ENCODE data around the gene ERGIC1. TPM values are rescaled to one million over a fixed set of nuclear protein-coding genes. Genes with fewer than 3 reads are reported as not detected.

ERGIC1 gene
- total RNA-seq, 2 donors from 2014 or later, result 77.3 to 90.8 TPM

DNA sequence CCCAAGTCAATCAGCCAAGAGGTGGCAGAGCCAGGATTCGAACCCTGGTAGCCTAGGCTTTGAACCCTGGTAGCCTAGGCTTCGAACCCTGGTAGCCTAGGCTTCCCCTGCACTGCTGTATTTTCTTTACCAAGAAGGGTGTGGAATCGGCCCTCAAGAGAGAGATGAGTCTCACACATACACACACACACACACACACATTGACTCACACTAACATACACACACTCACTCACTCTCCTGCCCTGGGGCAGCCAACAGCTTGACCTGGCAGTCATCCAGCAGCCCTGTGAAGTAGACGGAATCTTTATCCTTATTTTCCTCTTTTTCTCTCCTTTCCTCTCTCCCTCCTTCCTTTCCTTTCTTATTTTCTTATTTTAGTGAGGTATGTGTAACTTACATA lies 69.7 kb downstream of the ERGIC1 start:
- intact Hi-C loops (cut with DNase I), result loop anchor here (10.0 kb wide), 2 partner anchors 129 to 189 kb away; partner anchors contain the start of gene DUSP1 (in 2 of the 2)
- ATAC-seq (peak; percentile 13 to 31), DNase-seq (peak; percentile 71)

DNA sequence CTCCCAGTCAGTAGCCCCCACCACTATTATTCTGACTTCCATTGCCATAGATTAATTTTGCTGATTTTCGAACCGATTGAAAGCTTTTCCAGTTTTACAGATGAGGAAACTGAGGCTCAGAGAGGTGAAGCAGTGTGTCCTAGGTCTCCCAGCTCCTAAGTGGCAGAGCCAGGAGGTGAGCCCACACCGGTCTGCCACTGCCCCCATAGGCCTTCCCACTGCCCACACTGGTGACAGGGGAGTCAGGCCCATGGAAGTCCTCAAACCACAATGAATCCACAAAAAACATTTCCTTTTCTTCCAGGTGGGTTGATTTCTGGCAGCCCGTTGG lies 70.2 kb downstream of the ERGIC1 start:
- intact Hi-C loops (cut with DNase I), result loop anchor here (10.0 kb wide), 2 partner anchors 129 to 189 kb away; partner anchors contain the start of gene DUSP1 (in 2 of the 2)
- DNase-seq, result no peak

DNA sequence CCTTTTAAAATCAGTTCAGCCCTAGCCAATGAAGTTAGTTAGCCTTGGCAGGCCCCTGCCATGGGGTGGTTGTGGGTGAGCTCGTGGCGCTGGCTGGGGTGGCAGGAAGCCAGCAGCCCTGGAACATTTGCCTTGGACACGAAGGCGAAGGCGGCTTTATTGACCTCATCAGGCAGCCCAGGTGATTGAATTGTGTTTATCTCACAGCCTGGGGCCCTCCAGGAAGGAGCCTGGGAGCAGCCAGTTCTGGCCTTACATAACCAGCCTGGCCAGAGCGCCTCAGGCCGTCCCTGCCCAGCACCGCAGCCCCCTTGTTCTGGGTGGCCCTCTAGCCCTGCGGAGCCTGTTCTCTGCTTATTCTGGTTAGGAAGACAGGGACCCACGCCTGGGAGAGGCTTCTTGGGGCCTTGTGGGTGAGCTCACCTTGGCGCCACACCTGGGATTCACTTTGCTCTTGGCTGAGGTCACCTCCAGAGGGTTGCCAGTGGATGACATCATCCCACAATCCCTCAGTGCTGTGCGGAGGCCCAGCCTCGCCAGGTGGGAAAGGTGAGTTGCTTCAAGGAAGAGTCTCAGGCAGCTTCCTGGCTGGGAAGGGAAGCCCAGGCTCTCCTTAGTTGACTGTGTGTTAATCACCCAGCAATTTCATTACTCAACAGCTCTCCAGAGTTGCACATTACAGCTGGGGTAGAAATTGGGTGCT lies 70.7 kb downstream of the ERGIC1 start:
- intact Hi-C loops (cut with DNase I), result loop anchor here (10.0 kb wide), 2 partner anchors 130 to 190 kb away; partner anchors contain the start of gene DUSP1 (in 2 of the 2)
- peak; percentile 80 for DNase-seq
- peak; percentile 51 to 58 for ATAC-seq

More for the DNA sequence above, 70.2 kb downstream of the ERGIC1 start:
- no peak for ATAC-seq

DNA sequence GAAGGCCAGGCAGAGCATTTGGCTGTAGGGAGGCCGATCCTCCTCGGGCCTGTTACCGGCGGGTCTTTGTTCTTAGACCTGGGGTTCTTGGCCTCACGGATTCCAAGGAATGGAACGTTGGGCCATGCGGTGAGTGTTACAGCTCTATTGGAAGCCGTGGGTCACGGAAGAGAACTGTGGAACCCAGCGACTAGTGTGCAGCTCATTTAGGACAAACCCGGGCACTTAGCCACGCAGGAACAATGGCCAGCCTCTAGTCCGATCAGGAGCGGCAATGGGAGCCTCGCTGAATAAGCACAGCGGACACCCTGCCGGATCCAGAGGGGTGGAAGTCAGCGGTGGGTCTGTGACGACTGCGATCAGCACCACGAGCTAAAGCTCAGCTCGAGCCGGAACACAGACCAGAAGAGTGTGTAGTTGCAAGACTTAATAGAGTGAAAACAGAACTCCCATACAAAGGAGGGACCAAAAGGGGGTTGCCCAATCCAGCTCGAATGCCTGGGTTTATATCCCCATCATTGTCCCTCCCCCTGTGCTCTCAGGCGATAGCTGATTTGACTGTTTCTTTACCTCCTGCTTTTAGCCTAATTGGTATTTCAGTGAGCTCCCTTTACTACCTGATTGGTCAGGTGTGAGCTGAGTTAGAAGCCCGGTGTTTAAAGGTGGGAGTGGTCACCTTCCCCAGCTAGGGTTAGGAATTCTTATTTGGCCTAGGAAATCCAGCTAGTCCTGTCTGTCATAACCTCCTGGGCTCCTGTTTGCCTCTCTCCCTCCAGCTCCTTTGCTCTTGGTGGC lies 71.5 kb downstream of the ERGIC1 start:
- ATAC-seq (no peak), DNase-seq (no peak)
- intact Hi-C loops (cut with DNase I), result loop anchor here (10.0 kb wide), 2 partner anchors 131 to 191 kb away; partner anchors contain the start of gene DUSP1 (in 2 of the 2)

DNA sequence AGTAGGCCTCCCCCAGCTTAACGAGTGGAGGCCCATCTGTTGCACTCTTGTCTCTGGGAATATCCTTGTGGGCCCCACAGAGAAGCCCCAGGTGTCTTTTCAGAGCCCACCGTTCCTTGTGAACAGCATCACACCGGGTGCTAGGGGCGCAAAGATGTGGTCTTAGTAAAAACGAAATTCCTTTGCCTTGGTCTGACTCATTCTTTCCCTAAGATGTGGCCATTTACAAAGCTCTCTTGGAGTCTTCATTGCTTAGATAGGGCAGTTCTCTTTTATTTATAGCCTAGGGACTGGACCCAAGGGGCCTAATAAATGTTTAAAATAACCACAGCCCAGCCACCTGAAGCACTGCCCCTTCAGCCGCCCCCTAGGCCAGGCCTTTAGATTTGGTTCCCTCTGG lies 72.4 kb downstream of the ERGIC1 start:
- intact Hi-C loops (cut with DNase I), result loop anchor here (10.0 kb wide), 2 partner anchors 132 to 192 kb away; partner anchors contain the start of gene DUSP1 (in 2 of the 2)
- ATAC-seq, result no peak
- no peak for DNase-seq

DNA sequence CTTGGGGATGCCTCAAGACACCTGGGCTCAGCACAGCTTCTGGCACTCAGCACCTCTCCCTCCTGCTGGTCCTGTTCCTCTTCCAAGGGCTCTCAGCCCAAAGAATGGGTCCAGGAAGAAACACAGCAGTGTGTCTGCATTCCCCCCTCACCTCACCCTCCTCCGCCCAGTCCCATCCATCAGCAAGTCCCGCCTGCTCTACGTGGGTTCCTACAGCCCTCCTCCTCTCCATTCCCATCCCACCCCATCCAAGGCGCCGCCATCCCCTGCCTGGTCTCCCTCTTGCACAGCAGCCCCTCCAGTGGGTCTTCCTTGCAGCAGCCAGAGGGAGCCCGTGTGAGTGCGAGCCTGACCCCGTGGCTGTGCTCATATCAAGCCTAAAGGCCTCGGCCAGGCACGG lies 72.8 kb downstream of the ERGIC1 start:
- ATAC-seq, result no peak
- intact Hi-C loops (cut with DNase I), result loop anchor here (10.0 kb wide), 2 partner anchors 132 to 192 kb away; partner anchors contain the start of gene DUSP1 (in 2 of the 2)

DNA sequence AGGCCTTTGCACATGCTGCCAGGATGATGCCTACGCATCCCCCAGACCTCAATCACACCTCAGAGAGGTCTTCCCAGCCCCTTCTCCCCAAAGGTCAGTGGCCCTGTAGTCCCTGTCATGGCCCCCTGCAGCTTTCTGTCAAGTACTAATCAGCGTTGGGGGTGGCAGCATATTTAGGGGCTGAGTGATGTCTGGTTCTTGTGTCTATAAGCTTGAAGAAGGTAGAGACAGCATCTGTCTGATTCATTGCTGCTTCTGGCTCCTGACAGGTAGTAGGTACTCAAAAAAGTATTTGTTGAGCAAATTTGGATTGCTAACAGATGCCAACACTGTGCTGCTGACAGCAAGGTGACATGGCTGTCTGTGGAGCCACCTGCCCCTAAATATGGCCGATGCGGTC lies 73.6 kb downstream of the ERGIC1 start:
- ATAC-seq, result no peak
- intact Hi-C loops (cut with DNase I), result loop anchor here (10.0 kb wide), 2 partner anchors 133 to 193 kb away; partner anchors contain the start of gene DUSP1 (in 2 of the 2)
- no peak for DNase-seq

More for the DNA sequence above, 72.8 kb downstream of the ERGIC1 start:
- no peak for DNase-seq

DNA sequence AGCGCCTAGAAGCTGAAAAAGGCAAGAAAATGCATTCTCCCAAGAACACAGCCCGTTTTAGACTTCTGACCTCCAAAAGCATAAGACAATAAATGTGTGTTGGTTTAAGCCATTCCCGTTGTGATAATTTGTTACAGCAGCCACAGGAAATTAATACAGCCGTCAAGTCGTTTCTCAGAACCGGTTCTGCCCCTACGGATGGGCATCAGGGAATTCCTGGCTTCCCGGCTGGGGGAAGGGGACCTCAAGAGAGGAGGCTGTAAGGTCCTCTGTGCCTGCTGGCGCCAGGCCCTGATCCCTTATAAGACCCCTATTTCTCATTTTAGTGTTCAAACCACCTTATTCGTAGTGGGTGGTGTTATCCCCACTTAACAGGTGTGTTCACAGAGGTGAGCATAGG lies 74.6 kb downstream of the ERGIC1 start:
- intact Hi-C loops (cut with DNase I), result loop anchor here (10.0 kb wide), 2 partner anchors 134 to 194 kb away; partner anchors contain the start of gene DUSP1 (in 2 of the 2)
- DNase-seq (no peak), ATAC-seq (no peak)

DNA sequence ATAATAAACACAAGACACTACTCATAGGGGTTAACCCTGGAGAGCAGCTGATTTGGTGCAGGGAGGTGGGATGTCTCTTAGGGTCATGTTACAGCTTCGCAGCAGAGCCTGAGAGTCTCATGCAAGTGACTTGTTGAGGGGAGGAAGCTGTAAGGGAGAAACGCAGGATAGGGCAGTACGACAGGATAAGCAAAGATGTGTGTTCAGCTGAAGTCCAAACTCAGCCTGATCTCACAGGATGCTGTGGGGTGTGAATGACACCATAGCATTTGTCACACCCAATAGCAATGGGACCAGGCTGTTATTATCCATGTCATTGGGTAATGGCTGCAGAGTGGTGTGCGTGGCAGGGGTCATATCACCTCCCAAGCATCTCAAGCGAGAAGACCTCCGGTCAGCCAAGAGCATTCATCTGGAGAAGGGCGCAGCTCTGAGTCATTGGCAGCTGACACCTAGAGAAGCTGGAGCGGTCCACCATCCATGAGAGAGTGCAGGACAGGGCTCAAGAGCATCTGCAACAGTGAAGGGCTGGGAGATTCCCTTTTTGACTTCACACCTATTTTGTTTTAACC lies 76.0 kb downstream of the ERGIC1 start:
- DNase-seq (no peak), ATAC-seq (peak in 1 of 2 donors; percentile 31)
- intact Hi-C loops (cut with DNase I), result loop anchor here (10.0 kb wide), 2 partner anchors 135 to 195 kb away; partner anchors contain the start of gene DUSP1 (in 2 of the 2)

DNA sequence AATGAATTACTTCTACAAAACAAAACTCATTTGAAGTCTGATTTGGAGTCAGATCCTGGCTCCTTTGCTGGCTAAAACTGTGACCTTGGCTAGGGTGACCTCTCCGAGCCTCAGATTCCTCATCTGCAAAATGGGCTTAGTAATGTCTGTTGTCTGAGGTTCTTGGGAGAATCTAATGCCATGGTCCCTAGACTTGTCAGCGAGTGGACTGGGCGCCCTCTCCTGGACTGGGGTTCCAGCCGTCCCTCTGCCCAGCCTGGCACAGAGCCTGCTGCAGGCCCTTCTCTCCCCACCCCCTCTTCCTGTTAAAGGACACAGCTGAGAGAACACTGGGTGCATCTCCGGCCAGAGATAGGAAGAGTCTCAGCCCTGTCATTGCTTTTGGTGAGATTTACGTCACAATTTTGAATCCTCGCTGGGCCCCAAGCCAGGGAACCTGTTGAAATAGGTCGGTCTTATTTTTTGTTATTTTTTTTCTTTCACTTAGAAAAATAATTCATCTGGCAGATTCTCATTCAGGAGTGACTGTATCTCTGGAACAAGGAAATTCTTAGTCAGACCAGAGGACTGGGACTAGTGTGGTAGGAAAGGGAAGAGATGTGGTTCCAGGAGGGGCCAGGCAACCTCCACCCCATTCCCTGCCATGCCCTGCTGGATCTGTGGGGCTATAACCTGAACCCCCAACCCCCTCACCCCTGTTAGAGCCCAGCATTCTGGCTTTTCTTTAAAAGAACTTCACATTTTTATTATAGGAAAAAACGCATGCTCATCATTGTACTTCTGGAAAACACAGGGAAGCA lies 77.0 kb downstream of the ERGIC1 start:
- ATAC-seq (peak; percentile 79 to 87), DNase-seq (peak; percentile 87)
- intact Hi-C loops (cut with DNase I), result no loop called here

DNA sequence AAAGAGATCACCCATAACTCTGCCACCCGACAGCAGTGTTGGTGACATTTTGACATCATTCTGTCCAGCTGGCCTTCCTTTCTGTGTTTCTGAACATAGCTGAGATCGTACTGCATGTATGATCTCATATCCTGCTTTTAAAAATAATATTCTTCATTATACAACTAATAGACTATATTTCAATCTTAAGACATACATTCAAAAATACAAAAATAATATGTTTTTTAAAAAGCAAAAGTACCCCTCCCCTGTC lies 77.5 kb downstream of the ERGIC1 start:
- no peak for ATAC-seq

DNA sequence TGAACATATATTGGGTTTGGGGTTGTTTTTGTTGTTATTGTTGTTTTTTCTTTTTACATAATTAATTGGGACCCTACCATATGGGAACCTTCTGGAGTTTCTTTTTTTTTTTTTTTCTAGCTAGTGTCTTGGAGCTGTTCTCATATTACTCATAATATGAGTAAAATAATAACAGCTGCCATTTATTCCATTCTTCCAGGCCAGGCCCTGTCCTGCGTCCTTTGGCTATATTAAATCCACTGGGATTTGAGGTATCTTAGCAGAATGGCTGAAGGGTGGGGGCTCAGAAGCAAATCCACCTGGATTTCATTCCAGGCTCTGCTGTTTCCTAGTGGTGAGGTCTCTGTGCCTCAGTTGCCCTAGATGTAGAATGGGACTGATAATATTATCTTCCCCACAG lies 77.9 kb downstream of the ERGIC1 start:
- DNase-seq (no peak), ATAC-seq (peak in 1 of 2 donors; percentile 6)
- intact Hi-C loops (cut with DNase I), result no loop called here

More for the DNA sequence above, 77.5 kb downstream of the ERGIC1 start:
- intact Hi-C loops (cut with DNase I), result no loop called here
- no peak for DNase-seq

DNA sequence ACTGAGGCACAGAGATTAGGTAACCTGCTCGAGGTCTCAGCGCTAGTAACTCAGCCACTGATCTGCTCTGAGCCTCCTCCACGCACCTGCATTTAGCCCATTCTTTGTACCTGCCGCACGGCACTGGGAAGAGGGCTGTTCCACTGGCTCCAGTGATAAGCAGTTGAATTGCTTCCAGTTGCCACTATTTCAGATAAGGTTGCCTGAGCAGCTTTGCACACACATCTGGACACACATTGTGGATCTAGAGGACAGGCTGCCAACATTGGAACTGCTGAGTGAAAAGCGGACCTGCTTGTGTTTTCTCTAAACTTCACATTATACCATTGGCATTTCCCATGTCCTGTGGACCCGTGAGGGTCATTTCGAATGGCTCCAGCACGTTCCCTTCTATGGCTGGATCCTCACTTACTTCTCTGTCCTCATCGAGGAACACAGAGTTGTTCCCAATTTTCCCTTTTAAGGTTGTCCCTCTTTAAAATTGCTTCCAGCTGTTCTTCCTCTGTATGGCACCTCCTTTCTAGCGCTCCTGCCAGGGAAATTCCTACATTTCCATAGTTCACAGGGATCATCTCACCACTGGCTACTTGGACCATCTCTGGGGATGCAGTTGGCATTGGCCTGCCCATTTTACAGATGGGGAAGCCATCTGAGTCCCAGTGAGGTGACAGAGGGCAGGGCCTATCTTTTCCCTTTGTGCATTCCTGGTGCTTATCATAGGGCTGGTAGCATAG lies 79.2 kb downstream of the ERGIC1 start:
- no peak for DNase-seq
- no peak for ATAC-seq
- intact Hi-C loops (cut with DNase I), result no loop called here

DNA sequence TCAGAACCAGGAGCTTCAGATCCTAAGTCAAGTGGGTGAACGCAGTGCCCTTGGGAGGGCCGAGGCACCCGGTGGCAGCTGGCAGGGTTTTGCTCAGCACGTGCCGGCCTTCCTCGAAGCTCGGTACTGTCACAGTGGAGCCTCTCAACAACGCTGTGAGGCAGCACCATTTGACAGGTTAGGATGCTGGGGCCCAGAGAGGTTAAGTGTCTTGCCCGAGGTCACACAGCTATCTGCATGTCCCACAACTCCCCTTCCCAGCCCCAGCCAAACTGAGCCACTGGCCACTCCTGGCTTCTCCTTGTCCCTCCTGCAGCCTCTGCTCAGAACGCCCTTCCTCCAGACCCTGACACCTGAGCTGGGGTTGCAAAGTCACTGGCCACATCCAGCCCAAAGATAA lies 81.5 kb downstream of the ERGIC1 start:
- ATAC-seq, result no peak
- intact Hi-C loops (cut with DNase I), result no loop called here
- no peak for DNase-seq

DNA sequence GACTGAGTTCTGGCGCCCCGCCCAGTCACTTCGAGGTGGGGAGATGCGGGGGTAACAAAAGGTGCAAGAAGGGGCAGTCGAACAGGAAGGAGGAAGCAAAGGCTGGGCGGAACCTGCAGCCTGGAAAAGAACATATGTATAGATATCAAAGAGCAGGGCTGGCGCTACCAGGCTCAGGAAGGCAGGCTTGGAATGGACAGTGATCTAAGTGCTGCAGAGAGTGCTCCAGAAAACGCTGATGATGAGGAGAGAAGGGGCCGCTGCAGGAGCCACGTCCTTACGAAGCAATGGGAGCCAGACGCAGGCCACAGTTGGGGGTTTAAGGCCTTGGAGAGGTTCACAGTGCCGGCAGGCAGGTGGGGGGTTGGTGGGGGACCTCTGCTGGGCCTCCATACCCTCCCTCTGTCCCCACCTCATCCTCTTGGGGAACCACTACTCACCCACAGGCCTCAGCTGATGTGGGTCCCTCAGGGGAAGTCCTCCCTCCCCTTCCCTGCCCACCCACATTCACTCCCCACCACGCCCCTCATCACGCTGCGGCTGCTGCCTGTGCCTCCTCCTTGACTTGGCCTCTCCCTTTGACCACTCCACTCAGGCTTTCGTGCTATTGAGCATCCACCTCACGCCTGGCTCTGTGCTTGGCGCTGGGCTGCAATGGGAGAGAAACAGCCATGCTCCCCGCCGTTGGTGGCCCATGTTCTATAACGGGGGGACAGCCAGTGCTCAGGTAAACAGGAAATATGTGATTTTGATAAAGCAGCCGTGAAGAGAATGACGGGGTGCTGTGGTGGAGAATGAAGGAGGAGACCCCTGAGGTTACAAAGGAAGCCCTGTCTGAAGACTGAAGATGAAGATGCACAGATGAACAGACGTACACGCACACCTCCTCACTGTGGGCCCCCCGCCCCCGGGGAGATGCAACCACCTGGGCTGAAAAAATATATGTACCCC lies 84.6 kb downstream of the ERGIC1 start:
- intact Hi-C loops (cut with DNase I), result no loop called here
- no peak for DNase-seq
- no peak for ATAC-seq

DNA sequence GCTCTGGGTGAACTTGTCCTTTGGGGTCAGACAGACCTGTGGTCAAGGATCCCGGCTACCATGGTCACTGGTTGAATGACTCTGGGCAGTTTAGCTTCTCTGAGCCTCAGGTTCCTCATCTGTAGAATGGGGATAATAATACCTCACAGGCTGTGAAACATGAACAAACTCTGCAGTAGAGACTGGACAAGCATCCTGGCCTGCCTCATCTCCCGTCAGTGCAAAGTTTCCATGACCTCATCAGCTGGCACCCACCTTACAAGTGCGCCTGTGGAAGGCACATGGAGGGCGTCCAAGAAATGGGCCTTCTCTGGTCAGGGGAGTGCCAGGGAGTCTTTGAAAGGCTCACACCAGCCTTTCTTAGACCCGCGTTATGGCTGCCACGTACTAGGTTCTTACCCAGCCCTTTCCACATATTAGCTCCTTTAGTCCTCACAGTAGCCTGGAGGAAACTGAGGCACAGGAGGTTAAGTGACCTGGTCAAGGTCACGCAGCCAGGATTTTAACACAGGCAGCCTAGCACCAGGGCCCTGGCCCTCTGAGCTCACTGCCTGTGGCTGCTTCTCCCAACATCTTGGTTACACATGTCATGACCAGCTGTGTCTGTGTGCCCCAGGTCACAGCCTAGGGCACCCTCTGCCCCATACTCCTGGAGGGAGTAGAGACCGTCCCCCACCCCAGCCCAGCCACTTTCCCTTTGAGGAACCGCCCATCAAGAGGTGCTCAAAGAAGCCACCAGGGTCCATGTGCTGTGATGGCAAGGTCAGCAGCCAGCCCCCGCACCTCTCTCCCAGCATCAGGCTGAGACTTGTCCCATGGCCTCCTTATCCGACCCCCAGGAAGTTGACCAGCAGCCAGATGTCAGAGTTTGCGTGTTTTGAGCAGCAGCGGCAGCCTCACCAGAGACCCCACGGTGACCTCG lies 85.7 kb downstream of the ERGIC1 start:
- ATAC-seq (peak; percentile 67 to 82), DNase-seq (peak; percentile 62)
- intact Hi-C loops (cut with DNase I), result loop anchor here (5.0 to 10.0 kb wide), 2 partner anchors 95 to 127 kb away; no protein-coding TSS in a partner anchor

Data from left cardiac atrium (tissue), 4 donors.